ENCODE data around the gene SDF4. TPM values are rescaled to one million over a fixed set of nuclear protein-coding genes. Genes with fewer than 3 reads are reported as not detected.

SDF4 gene
- total RNA-seq, 1 donor from 2014 or later: 175 TPM

DNA sequence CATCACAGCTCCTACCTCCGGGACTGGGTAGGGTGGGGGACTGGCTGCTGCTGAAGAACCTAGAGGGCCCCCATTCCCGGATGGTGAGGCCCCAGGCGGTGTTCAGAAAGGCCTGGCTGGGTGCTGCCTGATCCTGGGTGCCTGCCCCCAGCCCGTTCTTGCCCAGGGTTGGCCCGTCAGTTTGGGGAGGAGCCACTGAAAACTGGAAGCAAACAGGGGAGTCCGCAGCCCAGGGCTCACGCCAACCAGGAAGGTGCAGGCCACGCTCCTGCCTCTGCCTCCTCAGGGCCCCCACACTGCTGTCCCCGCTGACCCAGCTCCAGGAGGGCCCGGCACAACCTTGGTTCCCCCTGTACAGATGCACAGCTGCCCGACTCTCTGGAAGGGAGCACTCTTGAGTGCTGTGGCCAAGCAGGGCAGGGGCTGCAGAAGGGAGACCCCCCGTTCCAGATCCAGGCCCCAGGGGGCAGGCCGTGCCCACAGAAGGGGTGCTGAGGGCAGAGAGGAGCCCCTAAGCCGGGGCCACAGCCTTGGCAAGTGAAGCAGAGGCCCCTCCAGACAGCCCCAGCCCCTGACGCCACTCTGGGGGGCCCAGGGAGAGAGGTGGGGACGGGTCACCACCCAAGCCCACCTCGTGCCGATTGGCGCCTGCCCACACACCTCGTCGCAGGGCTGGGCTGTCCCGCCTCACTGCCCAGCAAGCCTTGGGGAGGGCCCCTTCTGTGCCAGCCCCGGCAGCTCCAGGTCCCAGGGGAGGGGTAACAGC, 9.2 kb upstream of the SDF4 start:
- Histone ChIP-seq H3K9ac (ENCODE audit: low read length) (no peak overlapping the region), H3K4me3 (ENCODE audit: insufficient read depth, low read depth, low read length) (no peak overlapping the region), H3K4me1 (ENCODE audit: insufficient read depth, low read length) (no peaks in the 10 kb centered on the region), H3K27me3 (ENCODE audit: insufficient read depth, low read length) (no peaks in the 10 kb centered on the region), H3K36me3 (ENCODE audit: insufficient read depth, low read length) (no peaks in the 10 kb centered on the region), H3K27ac (ENCODE audit: low read depth, low read length) (no peak overlapping the region), H4K20me1 (ENCODE audit: insufficient read depth, low read length) (no peaks in the 10 kb centered on the region), H3K79me2 (ENCODE audit: insufficient read depth, low read length) (no peaks in the 10 kb centered on the region), H3K9me3 (ENCODE audit: insufficient read depth, low read depth, low read length) (no peaks in the 10 kb centered on the region), H2AFZ (ENCODE audit: low read depth, low read length) (no peak overlapping the region), H3K4me2 (ENCODE audit: low read length) (no peak overlapping the region)
- H3K4me1 Mint-ChIP-seq (ENCODE audit: low read depth, unreplicated experiment): no peaks in the 10 kb centered on the region
- H3K27ac Mint-ChIP-seq (ENCODE audit: unreplicated experiment): no peak overlapping the region
- TF ChIP-seq, protein P1, sequence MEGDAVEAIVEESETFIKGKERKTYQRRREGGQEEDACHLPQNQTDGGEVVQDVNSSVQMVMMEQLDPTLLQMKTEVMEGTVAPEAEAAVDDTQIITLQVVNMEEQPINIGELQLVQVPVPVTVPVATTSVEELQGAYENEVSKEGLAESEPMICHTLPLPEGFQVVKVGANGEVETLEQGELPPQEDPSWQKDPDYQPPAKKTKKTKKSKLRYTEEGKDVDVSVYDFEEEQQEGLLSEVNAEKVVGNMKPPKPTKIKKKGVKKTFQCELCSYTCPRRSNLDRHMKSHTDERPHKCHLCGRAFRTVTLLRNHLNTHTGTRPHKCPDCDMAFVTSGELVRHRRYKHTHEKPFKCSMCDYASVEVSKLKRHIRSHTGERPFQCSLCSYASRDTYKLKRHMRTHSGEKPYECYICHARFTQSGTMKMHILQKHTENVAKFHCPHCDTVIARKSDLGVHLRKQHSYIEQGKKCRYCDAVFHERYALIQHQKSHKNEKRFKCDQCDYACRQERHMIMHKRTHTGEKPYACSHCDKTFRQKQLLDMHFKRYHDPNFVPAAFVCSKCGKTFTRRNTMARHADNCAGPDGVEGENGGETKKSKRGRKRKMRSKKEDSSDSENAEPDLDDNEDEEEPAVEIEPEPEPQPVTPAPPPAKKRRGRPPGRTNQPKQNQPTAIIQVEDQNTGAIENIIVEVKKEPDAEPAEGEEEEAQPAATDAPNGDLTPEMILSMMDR (IDR thresholded peaks at IDR 0.05; ENCODE audit: insufficient read depth, low read depth, low read length): no peak
- TF ChIP-seq EZH2 (IDR thresholded peaks at IDR 0.05; ENCODE audit: insufficient read depth, low read length): no peak
- no peak for FAIRE-seq
- no peaks in the 10 kb centered on the region for H3K9me3 Mint-ChIP-seq (ENCODE audit: unreplicated experiment)
- H3K36me3 Mint-ChIP-seq (ENCODE audit: low read depth, unreplicated experiment): no peaks in the 10 kb centered on the region
- no peak overlapping the region for H3K4me3 Mint-ChIP-seq (ENCODE audit: unreplicated experiment)
- DNase-seq (ENCODE audit: low read depth): no peak
- no peaks in the 10 kb centered on the region for H3K27me3 Mint-ChIP-seq (ENCODE audit: low read depth, unreplicated experiment)

DNA sequence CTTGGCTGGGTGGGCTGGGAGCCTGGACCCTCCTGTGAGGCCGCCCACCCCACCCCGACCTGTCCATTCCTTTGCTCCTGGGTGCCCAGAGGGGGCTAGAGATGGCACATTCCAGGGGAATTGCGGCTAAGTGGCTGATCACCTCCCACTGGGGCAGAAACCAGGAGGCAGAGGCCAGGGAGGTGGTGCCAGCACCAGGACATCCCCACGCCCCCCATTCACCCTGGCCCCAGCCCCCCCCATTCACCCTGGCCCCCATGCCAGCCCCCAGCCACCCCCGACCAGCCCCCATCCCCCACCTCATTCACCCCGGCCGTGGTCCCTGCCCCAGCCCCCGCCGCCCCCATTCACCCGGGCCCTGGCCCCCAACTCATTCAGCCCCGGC, 8.5 kb upstream of the SDF4 start:
- TF ChIP-seq EZH2 (IDR thresholded peaks at IDR 0.05; ENCODE audit: insufficient read depth, low read length): no peak
- TF ChIP-seq, protein P1 (IDR thresholded peaks at IDR 0.05; ENCODE audit: insufficient read depth, low read depth, low read length): no peak
- H3K9ac ChIP-seq (ENCODE audit: low read length): no peak overlapping the region
- H3K27me3 Mint-ChIP-seq (ENCODE audit: low read depth, unreplicated experiment): no peaks in the 10 kb centered on the region
- no peak overlapping the region for H2AFZ ChIP-seq (ENCODE audit: low read depth, low read length)
- FAIRE-seq (no peak), DNase-seq (ENCODE audit: low read depth) (no peak)
- H3K4me3 ChIP-seq (ENCODE audit: insufficient read depth, low read depth, low read length): no peak overlapping the region
- H3K9me3 Mint-ChIP-seq (ENCODE audit: unreplicated experiment): no peaks in the 10 kb centered on the region
- H3K27me3 ChIP-seq (ENCODE audit: insufficient read depth, low read length): no peaks in the 10 kb centered on the region
- H3K36me3 ChIP-seq (ENCODE audit: insufficient read depth, low read length): no peaks in the 10 kb centered on the region
- H3K27ac ChIP-seq (ENCODE audit: low read depth, low read length): no peak overlapping the region
- H3K9me3 ChIP-seq (ENCODE audit: insufficient read depth, low read depth, low read length): no peaks in the 10 kb centered on the region
- H3K4me1 ChIP-seq (ENCODE audit: insufficient read depth, low read length): no peaks in the 10 kb centered on the region
- H3K4me3 Mint-ChIP-seq (ENCODE audit: unreplicated experiment): no peak overlapping the region
- H3K27ac Mint-ChIP-seq (ENCODE audit: unreplicated experiment): no peak overlapping the region
- no peak overlapping the region for H3K4me2 ChIP-seq (ENCODE audit: low read length)
- H3K79me2 ChIP-seq (ENCODE audit: insufficient read depth, low read length): no peaks in the 10 kb centered on the region
- no peaks in the 10 kb centered on the region for H3K36me3 Mint-ChIP-seq (ENCODE audit: low read depth, unreplicated experiment)
- no peaks in the 10 kb centered on the region for H4K20me1 ChIP-seq (ENCODE audit: insufficient read depth, low read length)
- H3K4me1 Mint-ChIP-seq (ENCODE audit: low read depth, unreplicated experiment): no peaks in the 10 kb centered on the region

Measured in astrocyte (in vitro differentiated cells and primary cell).